ENCODE results near the gene LRRC10. TPM values are rescaled to one million over a fixed set of nuclear protein-coding genes. Genes with fewer than 3 reads are reported as not detected.

LRRC10 gene
- polyA plus RNA-seq, 1 donor from 2014 or later: not detected

DNA sequence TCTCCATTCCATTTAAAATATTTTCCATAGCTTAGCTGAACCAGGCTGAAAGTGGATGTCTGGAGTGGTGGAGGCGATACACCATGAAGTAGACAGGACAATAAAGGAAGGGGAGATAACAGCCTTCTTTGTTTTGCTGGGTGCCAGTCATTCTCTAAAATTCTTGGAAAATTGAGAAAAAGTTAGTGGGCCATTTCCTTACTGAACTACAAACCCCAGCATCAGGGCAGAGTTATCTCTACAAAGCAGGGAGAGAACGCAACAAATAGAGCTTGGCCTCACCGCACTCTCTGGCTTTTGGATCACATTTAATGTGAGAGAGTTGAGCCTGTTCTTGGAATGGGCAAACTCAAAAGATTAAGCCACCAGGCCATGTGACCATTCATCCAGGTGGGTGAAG, 41.2 kb upstream of the LRRC10 start:
- Histone ChIP-seq H3K9me2 (ENCODE audit: insufficient read depth, low read length) (no peaks in the 10 kb centered on the region), H4K20me1 (ENCODE audit: insufficient read depth) (no peaks in the 10 kb centered on the region), H3K4me2 (ENCODE audit: low read length) (no peak overlapping the region), H3K4me3 (ENCODE audit: low read length) (no peak overlapping the region), H3F3A (ENCODE audit: insufficient read depth, low read length, poor library complexity, severe bottlenecking) (no peaks in the 10 kb centered on the region), H3K9me3 (ENCODE audit: low read length) (no peaks in the 10 kb centered on the region), H3K79me2 (replicated peaks; ENCODE audit: insufficient read depth, low read length) (no peaks in the 10 kb centered on the region), H3K27ac (ENCODE audit: low read length) (no peak overlapping the region), H3K27me3 (ENCODE audit: insufficient read depth, low read depth, low read length) (no peaks in the 10 kb centered on the region), H2AFZ (ENCODE audit: low read depth, low read length) (no peak overlapping the region), H3K9ac (ENCODE audit: low read length) (no peak overlapping the region), H3K36me3 (ENCODE audit: insufficient read depth, low read length) (no peaks in the 10 kb centered on the region)
- no peak for TF ChIP-seq TAF1 (IDR thresholded peaks at IDR 0.05; ENCODE audit: low read depth)
- TF ChIP-seq EZH2 (IDR thresholded peaks at IDR 0.05; ENCODE audit: borderline replicate concordance, insufficient read depth, low read length, poor library complexity, severe bottlenecking): no peak
- no peak for TF ChIP-seq RAD21 (conservative IDR thresholded peaks at IDR 0.05)
- no peak for TF ChIP-seq EP300 (conservative IDR thresholded peaks at IDR 0.05; ENCODE audit: poor library complexity, severe bottlenecking)
- TF ChIP-seq SMC3 (conservative IDR thresholded peaks at IDR 0.05; ENCODE audit: poor library complexity): no peak
- TF ChIP-seq, protein P1, sequence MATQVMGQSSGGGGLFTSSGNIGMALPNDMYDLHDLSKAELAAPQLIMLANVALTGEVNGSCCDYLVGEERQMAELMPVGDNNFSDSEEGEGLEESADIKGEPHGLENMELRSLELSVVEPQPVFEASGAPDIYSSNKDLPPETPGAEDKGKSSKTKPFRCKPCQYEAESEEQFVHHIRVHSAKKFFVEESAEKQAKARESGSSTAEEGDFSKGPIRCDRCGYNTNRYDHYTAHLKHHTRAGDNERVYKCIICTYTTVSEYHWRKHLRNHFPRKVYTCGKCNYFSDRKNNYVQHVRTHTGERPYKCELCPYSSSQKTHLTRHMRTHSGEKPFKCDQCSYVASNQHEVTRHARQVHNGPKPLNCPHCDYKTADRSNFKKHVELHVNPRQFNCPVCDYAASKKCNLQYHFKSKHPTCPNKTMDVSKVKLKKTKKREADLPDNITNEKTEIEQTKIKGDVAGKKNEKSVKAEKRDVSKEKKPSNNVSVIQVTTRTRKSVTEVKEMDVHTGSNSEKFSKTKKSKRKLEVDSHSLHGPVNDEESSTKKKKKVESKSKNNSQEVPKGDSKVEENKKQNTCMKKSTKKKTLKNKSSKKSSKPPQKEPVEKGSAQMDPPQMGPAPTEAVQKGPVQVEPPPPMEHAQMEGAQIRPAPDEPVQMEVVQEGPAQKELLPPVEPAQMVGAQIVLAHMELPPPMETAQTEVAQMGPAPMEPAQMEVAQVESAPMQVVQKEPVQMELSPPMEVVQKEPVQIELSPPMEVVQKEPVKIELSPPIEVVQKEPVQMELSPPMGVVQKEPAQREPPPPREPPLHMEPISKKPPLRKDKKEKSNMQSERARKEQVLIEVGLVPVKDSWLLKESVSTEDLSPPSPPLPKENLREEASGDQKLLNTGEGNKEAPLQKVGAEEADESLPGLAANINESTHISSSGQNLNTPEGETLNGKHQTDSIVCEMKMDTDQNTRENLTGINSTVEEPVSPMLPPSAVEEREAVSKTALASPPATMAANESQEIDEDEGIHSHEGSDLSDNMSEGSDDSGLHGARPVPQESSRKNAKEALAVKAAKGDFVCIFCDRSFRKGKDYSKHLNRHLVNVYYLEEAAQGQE (IDR thresholded peaks at IDR 0.05; ENCODE audit: borderline replicate concordance): no peak
- TF ChIP-seq POLR2AphosphoS5 (IDR thresholded peaks at IDR 0.05): no peak
- TF ChIP-seq, protein P2, sequence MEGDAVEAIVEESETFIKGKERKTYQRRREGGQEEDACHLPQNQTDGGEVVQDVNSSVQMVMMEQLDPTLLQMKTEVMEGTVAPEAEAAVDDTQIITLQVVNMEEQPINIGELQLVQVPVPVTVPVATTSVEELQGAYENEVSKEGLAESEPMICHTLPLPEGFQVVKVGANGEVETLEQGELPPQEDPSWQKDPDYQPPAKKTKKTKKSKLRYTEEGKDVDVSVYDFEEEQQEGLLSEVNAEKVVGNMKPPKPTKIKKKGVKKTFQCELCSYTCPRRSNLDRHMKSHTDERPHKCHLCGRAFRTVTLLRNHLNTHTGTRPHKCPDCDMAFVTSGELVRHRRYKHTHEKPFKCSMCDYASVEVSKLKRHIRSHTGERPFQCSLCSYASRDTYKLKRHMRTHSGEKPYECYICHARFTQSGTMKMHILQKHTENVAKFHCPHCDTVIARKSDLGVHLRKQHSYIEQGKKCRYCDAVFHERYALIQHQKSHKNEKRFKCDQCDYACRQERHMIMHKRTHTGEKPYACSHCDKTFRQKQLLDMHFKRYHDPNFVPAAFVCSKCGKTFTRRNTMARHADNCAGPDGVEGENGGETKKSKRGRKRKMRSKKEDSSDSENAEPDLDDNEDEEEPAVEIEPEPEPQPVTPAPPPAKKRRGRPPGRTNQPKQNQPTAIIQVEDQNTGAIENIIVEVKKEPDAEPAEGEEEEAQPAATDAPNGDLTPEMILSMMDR (IDR thresholded peaks at IDR 0.05; ENCODE audit: poor library complexity, severe bottlenecking): no peak
- no peak for TF ChIP-seq MXI1 (conservative IDR thresholded peaks at IDR 0.05; ENCODE audit: poor library complexity, severe bottlenecking)

DNA sequence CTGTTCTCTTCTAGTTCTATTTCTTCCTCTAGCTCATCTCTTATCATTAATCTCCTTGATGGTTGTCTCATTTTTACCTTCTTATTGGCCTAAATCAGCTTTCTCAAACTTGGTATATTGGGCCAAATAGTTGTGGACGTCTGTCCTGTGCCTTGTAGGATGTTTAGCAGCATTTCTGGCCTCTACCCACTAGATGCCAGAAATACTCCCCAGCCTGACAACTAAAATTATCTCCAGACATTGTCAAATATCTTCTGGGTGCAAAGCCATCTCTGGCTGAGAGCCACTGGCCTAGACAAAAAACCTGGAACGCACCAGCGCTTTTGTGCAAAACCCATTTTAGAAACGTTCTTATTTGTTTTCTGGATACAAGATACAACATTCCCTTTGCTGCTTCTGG, 38.8 kb upstream of the LRRC10 start:
- H4K20me1 ChIP-seq (ENCODE audit: insufficient read depth): no peaks in the 10 kb centered on the region
- H3K36me3 ChIP-seq (ENCODE audit: insufficient read depth, low read length): no peaks in the 10 kb centered on the region
- no peak overlapping the region for H3K4me3 ChIP-seq (ENCODE audit: low read length)
- H3K9ac ChIP-seq (ENCODE audit: low read length): no peak overlapping the region
- H3K27ac ChIP-seq (ENCODE audit: low read length): no peak overlapping the region
- no peaks in the 10 kb centered on the region for H3K9me2 ChIP-seq (ENCODE audit: insufficient read depth, low read length)
- TF ChIP-seq SMC3 (conservative IDR thresholded peaks at IDR 0.05; ENCODE audit: poor library complexity) (no peak), EP300 (conservative IDR thresholded peaks at IDR 0.05; ENCODE audit: poor library complexity, severe bottlenecking) (no peak), TAF1 (IDR thresholded peaks at IDR 0.05; ENCODE audit: low read depth) (no peak), MXI1 (conservative IDR thresholded peaks at IDR 0.05; ENCODE audit: poor library complexity, severe bottlenecking) (no peak), EZH2 (IDR thresholded peaks at IDR 0.05; ENCODE audit: borderline replicate concordance, insufficient read depth, low read length, poor library complexity, severe bottlenecking) (no peak), POLR2AphosphoS5 (IDR thresholded peaks at IDR 0.05) (no peak), RAD21 (conservative IDR thresholded peaks at IDR 0.05) (no peak)
- TF ChIP-seq, protein P2 (IDR thresholded peaks at IDR 0.05; ENCODE audit: poor library complexity, severe bottlenecking): no peak
- TF ChIP-seq, protein P1 (IDR thresholded peaks at IDR 0.05; ENCODE audit: borderline replicate concordance): no peak
- no peaks in the 10 kb centered on the region for H3K27me3 ChIP-seq (ENCODE audit: insufficient read depth, low read depth, low read length)
- no peaks in the 10 kb centered on the region for H3K79me2 ChIP-seq (replicated peaks; ENCODE audit: insufficient read depth, low read length)
- H2AFZ ChIP-seq (ENCODE audit: low read depth, low read length): no peak overlapping the region
- H3F3A ChIP-seq (ENCODE audit: insufficient read depth, low read length, poor library complexity, severe bottlenecking): no peaks in the 10 kb centered on the region
- H3K4me2 ChIP-seq (ENCODE audit: low read length): no peak overlapping the region
- no peaks in the 10 kb centered on the region for H3K9me3 ChIP-seq (ENCODE audit: low read length)
